ENCODE results near the gene PLCH1.

PLCH1 gene

DNA sequence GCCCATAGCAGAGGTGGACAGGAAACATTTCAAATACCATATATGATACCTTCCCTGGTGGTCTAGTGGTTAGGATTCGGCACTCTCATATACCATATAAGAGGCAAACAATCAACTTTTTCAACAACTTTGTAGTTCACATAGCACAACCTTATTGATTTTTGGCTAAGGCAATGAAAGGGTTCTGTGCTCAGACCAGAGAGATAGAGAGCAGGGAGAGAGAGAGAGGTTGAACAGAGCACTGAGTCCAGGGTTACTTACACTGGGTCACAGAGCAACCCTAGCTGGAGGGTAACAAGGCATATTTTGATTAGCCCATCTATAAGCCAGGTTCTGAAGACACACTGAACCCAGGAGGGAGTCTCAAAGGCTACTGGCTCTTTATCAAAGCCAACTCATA lies 83.8 kb downstream of the PLCH1 start:
- no peak overlapping the region for H3K4me3 ChIP-seq (ENCODE audit: low read depth, low read length)
- no peak for DNase-seq (ENCODE audit: low read depth)
- no peak for TF ChIP-seq CTCF (IDR thresholded peaks at IDR 0.05; ENCODE audit: insufficient read depth, low read depth, low read length, missing control alignments)

- no peak for TF ChIP-seq CTCF (IDR thresholded peaks at IDR 0.05; ENCODE audit: insufficient read depth, low read depth, low read length, missing control alignments)
- DNase-seq (ENCODE audit: low read depth), result no peak
- no peak overlapping the region for H3K4me3 ChIP-seq (ENCODE audit: low read depth, low read length)
Observed at GRCh38 chr3:155658671-155659261, 86.1 kb downstream of the PLCH1 start.

DNA sequence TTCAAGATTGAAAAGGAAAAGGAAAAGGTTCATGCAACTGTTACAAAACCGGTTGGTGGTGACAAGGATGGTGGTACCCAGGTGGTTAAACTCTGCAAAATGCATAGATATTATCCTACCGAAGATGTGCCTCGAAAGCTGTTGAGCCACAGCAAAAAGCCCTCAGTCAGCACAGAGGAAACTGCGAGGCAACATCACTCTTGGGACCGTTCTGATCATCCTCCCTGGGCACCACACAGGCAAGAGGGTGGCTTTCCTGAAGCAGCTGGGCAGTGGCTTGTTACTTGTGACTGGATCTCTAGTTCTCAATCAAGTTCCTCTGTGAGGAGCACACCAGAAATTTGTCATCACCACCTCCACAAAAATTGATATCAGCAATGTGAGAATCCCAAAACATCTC lies 86.9 kb downstream of the PLCH1 start:
- TF ChIP-seq CTCF (IDR thresholded peaks at IDR 0.05; ENCODE audit: insufficient read depth, low read depth, low read length, missing control alignments), result no peak
- no peak overlapping the region for H3K4me3 ChIP-seq (ENCODE audit: low read depth, low read length)
- no peak for DNase-seq (ENCODE audit: low read depth)

DNA sequence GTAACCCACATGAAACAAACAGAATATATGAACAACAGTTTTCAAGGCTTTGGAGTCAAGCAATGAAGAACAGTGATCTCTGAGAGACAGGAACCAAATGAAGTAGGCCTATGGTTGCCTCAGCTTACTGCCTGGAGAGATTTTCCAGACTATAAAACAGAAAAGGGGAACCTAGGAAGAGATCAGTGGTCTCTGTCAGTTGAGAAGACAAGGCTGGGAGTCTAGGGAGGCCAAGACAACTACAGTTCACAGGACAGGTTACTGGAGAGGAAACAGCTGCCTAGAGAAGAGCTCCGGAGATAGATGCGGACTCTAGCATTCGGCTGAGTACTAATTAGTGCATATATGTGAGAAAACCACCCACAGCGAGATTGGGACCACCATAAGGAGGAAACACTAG lies 87.7 kb downstream of the PLCH1 start:
- no peak for TF ChIP-seq CTCF (IDR thresholded peaks at IDR 0.05; ENCODE audit: insufficient read depth, low read depth, low read length, missing control alignments)
- H3K4me3 ChIP-seq (ENCODE audit: low read depth, low read length), result no peak overlapping the region
- DNase-seq (ENCODE audit: low read depth), result no peak

GRCh38 chr3:155656466-155656865 lies 88.4 kb downstream of the PLCH1 start:
- TF ChIP-seq CTCF (IDR thresholded peaks at IDR 0.05; ENCODE audit: insufficient read depth, low read depth, low read length, missing control alignments), result no peak
- no peak overlapping the region for H3K4me3 ChIP-seq (ENCODE audit: low read depth, low read length)
- DNase-seq (ENCODE audit: low read depth), result no peak

- H3K4me3 ChIP-seq (ENCODE audit: low read depth, low read length), result no peak overlapping the region
- no peak for TF ChIP-seq CTCF (IDR thresholded peaks at IDR 0.05; ENCODE audit: insufficient read depth, low read depth, low read length, missing control alignments)
- no peak for DNase-seq (ENCODE audit: low read depth)
Observed at GRCh38 chr3:155651489-155652218, 93.2 kb downstream of the PLCH1 start.
